Loucy (cell line): Measurements from ENCODE around the gene MBP.

Experiments
- H2AFZ ChIP-seq: fragments of 200-600 bp; sonication (generic); 2 replicates; pipeline ENCODE4 v1.6.0; 2016; ENCODE audit warnings: antibody characterized with exemption, mild to moderate bottlenecking, low read length, moderate library complexity
- H3F3A ChIP-seq: fragments of 200-600 bp; 2 replicates; pipeline ENCODE4 v1.6.0; 2016; ENCODE audit warnings: antibody characterized with exemption, low read depth, mild to moderate bottlenecking
- H3K27me3 ChIP-seq: fragments of 200-600 bp; sonication (generic); 2 replicates; pipeline ENCODE4 v1.6.1; 2014; ENCODE audit warnings: low read length, mild to moderate bottlenecking; ENCODE audit not compliant: insufficient read depth, poor library complexity, severe bottlenecking
- H3K36me3 ChIP-seq: fragments of 200-600 bp; sonication (generic); 2 replicates; pipeline ENCODE4 v1.6.1; 2016; ENCODE audit warnings: low read length; ENCODE audit not compliant: insufficient read depth
- H3K4me1 ChIP-seq: fragments of 200-600 bp; sonication (generic); 2 replicates; pipeline ENCODE4 v1.5.1; 2014; ENCODE audit warnings: low read length, mild to moderate bottlenecking; ENCODE audit not compliant: insufficient read depth, poor library complexity, severe bottlenecking
- H3K4me2 ChIP-seq: fragments of 200-600 bp; sonication (generic); 2 replicates; pipeline ENCODE4 v1.6.0; 2014; ENCODE audit warnings: antibody characterized with exemption, low read length, low read depth, mild to moderate bottlenecking; ENCODE audit not compliant: poor library complexity, severe bottlenecking
- H3K4me3 ChIP-seq: fragments of 200-600 bp; sonication (generic); 2 replicates; pipeline ENCODE4 v1.5.1; 2014; ENCODE audit warnings: low read length, mild to moderate bottlenecking, mixed read lengths; ENCODE audit not compliant: poor library complexity, severe bottlenecking
- H3K79me2 ChIP-seq: fragments of 200-600 bp; sonication (generic); 2 replicates; pipeline ENCODE4 v1.6.1; 2014; ENCODE audit warnings: low read length; ENCODE audit not compliant: insufficient read depth
- H3K9ac ChIP-seq: fragments of 200-600 bp; sonication (generic); 2 replicates; pipeline ENCODE4 v1.6.0; 2014; ENCODE audit warnings: mild to moderate bottlenecking, low read depth, low read length, moderate library complexity; ENCODE audit not compliant: poor library complexity, severe bottlenecking
- H3K9me2 ChIP-seq: fragments of 200-600 bp; sonication (generic); replicated peaks from 2 replicates; pipeline ENCODE4 v1.6.1; 2016; ENCODE audit warnings: low read depth, low read length, mixed read lengths
- H3K9me3 ChIP-seq: fragments of 200-600 bp; sonication (generic); 2 replicates; pipeline ENCODE4 v1.6.1; 2014; ENCODE audit warnings: mild to moderate bottlenecking, antibody characterized with exemption, low read length, low read depth; ENCODE audit not compliant: insufficient read depth
- H4K20me1 ChIP-seq: fragments of 200-600 bp; sonication (generic); 2 replicates; pipeline ENCODE4 v1.6.0; 2014; ENCODE audit warnings: antibody characterized with exemption, low read length, mild to moderate bottlenecking; ENCODE audit not compliant: insufficient read depth, poor library complexity, severe bottlenecking
- EZH2phosphoT487 ChIP-seq: fragments of 200-600 bp; IDR thresholded peaks from 2 replicates; pipeline ENCODE4 v1.6.1; 2018; ENCODE audit warnings: antibody characterized with exemption, mild to moderate bottlenecking, moderate library complexity, borderline replicate concordance
- TF ChIP-seq, protein P1 (sequence below): fragments of 200-600 bp; sonication (generic); conservative IDR thresholded peaks from 2 replicates; pipeline ENCODE4 v1.5.1; 2014; ENCODE audit warnings: mild to moderate bottlenecking, antibody characterized with exemption, low read length

The MBP gene

GRCh38 chr18:77008006-77008405 is 124.6 kb downstream of the MBP start:
- H3K4me3 ChIP-seq = no peak overlapping the region
- H3F3A ChIP-seq = 0 out of 2 replicates have a peak, but pooled peaks cover 4% of the 10 kb centered on the region
- H3K4me1 ChIP-seq = peaks cover 33% of the 10 kb centered on the region
- no peak overlapping the region for H3K9ac ChIP-seq
- no peaks in the 10 kb centered on the region for H3K9me3 ChIP-seq
- H3K4me2 ChIP-seq = no peak overlapping the region
- no peak overlapping the region for H2AFZ ChIP-seq
- no peaks in the 10 kb centered on the region for H3K36me3 ChIP-seq
- TF ChIP-seq EZH2phosphoT487 = no peak
- TF ChIP-seq, protein P1, sequence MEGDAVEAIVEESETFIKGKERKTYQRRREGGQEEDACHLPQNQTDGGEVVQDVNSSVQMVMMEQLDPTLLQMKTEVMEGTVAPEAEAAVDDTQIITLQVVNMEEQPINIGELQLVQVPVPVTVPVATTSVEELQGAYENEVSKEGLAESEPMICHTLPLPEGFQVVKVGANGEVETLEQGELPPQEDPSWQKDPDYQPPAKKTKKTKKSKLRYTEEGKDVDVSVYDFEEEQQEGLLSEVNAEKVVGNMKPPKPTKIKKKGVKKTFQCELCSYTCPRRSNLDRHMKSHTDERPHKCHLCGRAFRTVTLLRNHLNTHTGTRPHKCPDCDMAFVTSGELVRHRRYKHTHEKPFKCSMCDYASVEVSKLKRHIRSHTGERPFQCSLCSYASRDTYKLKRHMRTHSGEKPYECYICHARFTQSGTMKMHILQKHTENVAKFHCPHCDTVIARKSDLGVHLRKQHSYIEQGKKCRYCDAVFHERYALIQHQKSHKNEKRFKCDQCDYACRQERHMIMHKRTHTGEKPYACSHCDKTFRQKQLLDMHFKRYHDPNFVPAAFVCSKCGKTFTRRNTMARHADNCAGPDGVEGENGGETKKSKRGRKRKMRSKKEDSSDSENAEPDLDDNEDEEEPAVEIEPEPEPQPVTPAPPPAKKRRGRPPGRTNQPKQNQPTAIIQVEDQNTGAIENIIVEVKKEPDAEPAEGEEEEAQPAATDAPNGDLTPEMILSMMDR = no peak
- no peaks in the 10 kb centered on the region for H4K20me1 ChIP-seq
- no peaks in the 10 kb centered on the region for H3K27me3 ChIP-seq
- H3K79me2 ChIP-seq = no peaks in the 10 kb centered on the region
- H3K9me2 ChIP-seq = no peaks in the 10 kb centered on the region

- Histone ChIP-seq H3K36me3 (no peaks in the 10 kb centered on the region), H3K4me3 (no peak overlapping the region), H3K9me2 (no peaks in the 10 kb centered on the region), H2AFZ (no peak overlapping the region), H4K20me1 (no peaks in the 10 kb centered on the region), H3K79me2 (no peaks in the 10 kb centered on the region), H3F3A (0 out of 2 replicates have a peak, but pooled peaks cover 5% of the 10 kb centered on the region), H3K9ac (no peak overlapping the region), H3K9me3 (no peaks in the 10 kb centered on the region), H3K4me1 (peaks cover 39% of the 10 kb centered on the region), H3K4me2 (no peak overlapping the region), H3K27me3 (no peaks in the 10 kb centered on the region)
- TF ChIP-seq EZH2phosphoT487 = no peak
- TF ChIP-seq, protein P1 = no peak
Measured at GRCh38 chr18:77007251-77007650, 125.3 kb downstream of the MBP start.

DNA sequence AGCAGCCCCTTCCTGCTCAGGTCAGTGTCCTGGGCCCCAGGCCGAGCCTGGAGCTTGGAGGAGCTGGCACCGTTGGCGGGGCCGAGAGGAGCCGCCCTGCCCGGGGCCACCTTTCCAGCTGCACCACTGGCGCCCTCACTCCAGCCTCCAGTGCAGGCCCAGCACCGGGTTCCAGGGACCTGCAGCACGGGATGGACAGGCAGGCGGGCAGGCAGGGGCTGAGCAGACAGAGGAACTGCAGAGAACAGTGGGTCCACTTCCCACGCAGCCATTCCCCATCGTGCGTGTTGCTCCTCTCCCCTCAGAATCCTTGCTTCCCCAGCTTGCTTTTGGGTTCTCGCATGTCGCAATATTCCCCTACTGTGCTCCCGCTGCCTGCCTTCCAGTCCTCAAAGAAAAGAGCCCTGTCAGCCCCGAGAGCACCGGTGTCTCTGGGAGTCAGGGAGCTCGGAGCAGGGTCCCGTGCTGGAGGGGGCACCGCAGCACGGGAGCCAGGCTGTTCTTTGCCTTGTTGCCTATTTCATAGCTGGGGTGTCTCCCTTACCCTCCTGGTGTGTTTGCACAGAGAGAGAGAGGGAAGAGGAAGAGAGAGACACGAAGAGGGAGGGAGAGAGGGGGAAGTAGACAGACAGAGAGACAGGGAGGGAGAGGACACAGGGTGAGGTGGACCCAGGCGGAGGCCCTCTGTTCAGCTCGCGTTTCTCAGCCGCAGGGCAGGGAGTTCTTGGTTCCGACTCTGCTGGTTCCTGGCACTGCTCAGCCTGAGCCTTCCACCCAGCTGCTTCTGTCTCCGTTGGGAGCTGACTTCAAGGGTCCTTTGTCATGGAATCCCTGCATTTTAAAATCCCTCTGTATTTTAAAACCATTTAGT is 126.0 kb downstream of the MBP start:
- H3K4me1 ChIP-seq = peaks cover 43% of the 10 kb centered on the region
- H3K9me2 ChIP-seq = no peaks in the 10 kb centered on the region
- no peak overlapping the region for H3K4me2 ChIP-seq

More for the DNA sequence above, 126.0 kb downstream of the MBP start:
- no peaks in the 10 kb centered on the region for H3K9me3 ChIP-seq
- no peaks in the 10 kb centered on the region for H3K79me2 ChIP-seq
- H3K4me3 ChIP-seq = no peak overlapping the region
- no peak overlapping the region for H3K9ac ChIP-seq
- H4K20me1 ChIP-seq = no peaks in the 10 kb centered on the region
- no peak overlapping the region for H2AFZ ChIP-seq
- TF ChIP-seq EZH2phosphoT487 = no peak
- TF ChIP-seq, protein P1 = no peak
- 0 out of 2 replicates have a peak, but pooled peaks cover 5% of the 10 kb centered on the region for H3F3A ChIP-seq
- no peaks in the 10 kb centered on the region for H3K36me3 ChIP-seq
- H3K27me3 ChIP-seq = no peaks in the 10 kb centered on the region
